GM12878 (cell line): ENCODE results near the gene XPNPEP3. TPM values are rescaled to one million over a fixed set of nuclear protein-coding genes. Genes with fewer than 3 reads are reported as not detected.

ENCODE experiments used
- CBX3 ChIP-seq: fragments of 200-600 bp; sonication (generic); IDR thresholded peaks from 2 replicates; pipeline ENCODE4 v1.6.1; 2016; ENCODE audit warnings: low read depth, borderline replicate concordance
- CHD4 ChIP-seq: fragments of 200-600 bp; sonication (generic); IDR thresholded peaks from 2 replicates; pipeline ENCODE4 v1.6.1; 2016; ENCODE audit warnings: mild to moderate bottlenecking
- JUND ChIP-seq: IDR thresholded peaks from 2 replicates; pipeline ENCODE4 v1.6.1; 2012; ENCODE audit warnings: low read depth, mild to moderate bottlenecking, low read length, improper control_type of control experiment, moderate library complexity
- MEF2A ChIP-seq: IDR thresholded peaks from 2 replicates; pipeline ENCODE4 v1.6.1; 2011; ENCODE audit warnings: low read depth, mild to moderate bottlenecking, low read length, moderate library complexity; ENCODE audit not compliant: insufficient read depth
- MXI1 ChIP-seq: fragments of 150-350 bp; IDR thresholded peaks from 2 replicates; pipeline ENCODE4 v1.6.1; 2011; ENCODE audit warnings: low read depth, mild to moderate bottlenecking, inconsistent platforms, low read length, improper control_type of control experiment
- PAX8 ChIP-seq: fragments of 450-650 bp; IDR thresholded peaks from 2 replicates; pipeline ENCODE4 v1.6.1; 2017; ENCODE audit warnings: mild to moderate bottlenecking, moderate library complexity
- RAD51 ChIP-seq: fragments of 450-650 bp; IDR thresholded peaks from 2 replicates; pipeline ENCODE4 v1.6.1; 2016; ENCODE audit warnings: moderate library complexity, mild to moderate bottlenecking, inconsistent platforms
- RBBP5 ChIP-seq: fragments of 200-600 bp; sonication (generic); conservative IDR thresholded peaks from 2 replicates; pipeline ENCODE4 v1.6.1; 2016
- RCOR1 ChIP-seq: conservative IDR thresholded peaks from 2 replicates; pipeline ENCODE4 v1.6.1; 2012; ENCODE audit warnings: low read depth, low read length, improper control_type of control experiment
- SIX5 ChIP-seq: IDR thresholded peaks from 2 replicates; pipeline ENCODE4 v1.6.1; 2011; ENCODE audit warnings: mild to moderate bottlenecking, low read depth, low read length, moderate library complexity; ENCODE audit not compliant: severe bottlenecking
- SPI1 ChIP-seq: IDR thresholded peaks from 2 replicates; pipeline ENCODE4 v1.6.1; 2011; ENCODE audit warnings: low read depth, mild to moderate bottlenecking, low read length, moderate library complexity, borderline replicate concordance; ENCODE audit not compliant: insufficient read depth
- SREBF1 ChIP-seq: IDR thresholded peaks from 2 replicates; pipeline ENCODE4 v1.6.1; 2012; ENCODE audit warnings: mild to moderate bottlenecking, low read length
- YBX1 ChIP-seq: fragments of 450-650 bp; IDR thresholded peaks from 2 replicates; pipeline ENCODE4 v1.6.1; 2016; ENCODE audit warnings: antibody characterized with exemption
- ZNF592 ChIP-seq: fragments of 450-650 bp; IDR thresholded peaks from 2 replicates; pipeline ENCODE4 v1.6.1; 2017; ENCODE audit warnings: mild to moderate bottlenecking, moderate library complexity
- polyA plus RNA-seq, 11 experiments: library from polyadenylated mRNA; depleted of rRNA in 4 of 11; unstranded in 6 of 11; stranded (reverse) in 5 of 11; fragments of >200 nt; fragmentation: Nextera tagmentation in 4 of 11; fragmentation: Illumina TruSeq in 1 of 11; extraction: Ambion mirVana in 4 of 11; extraction: Trizol in 1 of 11; gene quantifications; 1 replicate in 1 of 11; 2 replicates in 10 of 11; pipeline versions ENCODE4 v1.2.1 to v1.2.3, GENCODE V29; 2011 to 2016; ENCODE audit warnings: inconsistent platforms in 2 of 11, missing spikeins in 2 of 11, low read depth in 1 of 11
- total RNA-seq, 4 experiments: library from RNA; depleted of rRNA in 3 of 4; stranded (reverse); fragments of >200 nt in 3 of 4; fragmentation: Illumina TruSeq in 1 of 4; extraction: Trizol in 1 of 4; gene quantifications; 2 replicates each; pipeline versions ENCODE4 v1.2.1 to v1.2.3, GENCODE V29; 2013 to 2021
- TF ChIP-seq, protein P1 (sequence below): IDR thresholded peaks from 2 replicates; pipeline ENCODE4 v1.6.1; 2011; ENCODE audit warnings: low read depth, low read length, improper control_type of control experiment, borderline replicate concordance
- TF ChIP-seq, protein P2 (sequence below): fragments of 450-650 bp; formaldehyde crosslinking; IDR thresholded peaks from 2 replicates; pipeline ENCODE4 v1.4.0; 2020; ENCODE audit warnings: mild to moderate bottlenecking, moderate library complexity
- TF ChIP-seq, protein P3 (sequence below): fragments of 450-650 bp; IDR thresholded peaks from 2 replicates; pipeline ENCODE4 v1.6.1; 2014; ENCODE audit warnings: mild to moderate bottlenecking
- TF ChIP-seq, protein P4 (sequence below): fragments of 450-650 bp; IDR thresholded peaks from 2 replicates; pipeline ENCODE4 v1.6.1; 2016; ENCODE audit warnings: mild to moderate bottlenecking

Gene XPNPEP3
- total and polyA plus RNA-seq, 10 of the 15 experiments (the other 5 are each of a cell fraction or from before 2014, with no cell fraction given): 6.7 to 19.9 (median 11.7) TPM

DNA sequence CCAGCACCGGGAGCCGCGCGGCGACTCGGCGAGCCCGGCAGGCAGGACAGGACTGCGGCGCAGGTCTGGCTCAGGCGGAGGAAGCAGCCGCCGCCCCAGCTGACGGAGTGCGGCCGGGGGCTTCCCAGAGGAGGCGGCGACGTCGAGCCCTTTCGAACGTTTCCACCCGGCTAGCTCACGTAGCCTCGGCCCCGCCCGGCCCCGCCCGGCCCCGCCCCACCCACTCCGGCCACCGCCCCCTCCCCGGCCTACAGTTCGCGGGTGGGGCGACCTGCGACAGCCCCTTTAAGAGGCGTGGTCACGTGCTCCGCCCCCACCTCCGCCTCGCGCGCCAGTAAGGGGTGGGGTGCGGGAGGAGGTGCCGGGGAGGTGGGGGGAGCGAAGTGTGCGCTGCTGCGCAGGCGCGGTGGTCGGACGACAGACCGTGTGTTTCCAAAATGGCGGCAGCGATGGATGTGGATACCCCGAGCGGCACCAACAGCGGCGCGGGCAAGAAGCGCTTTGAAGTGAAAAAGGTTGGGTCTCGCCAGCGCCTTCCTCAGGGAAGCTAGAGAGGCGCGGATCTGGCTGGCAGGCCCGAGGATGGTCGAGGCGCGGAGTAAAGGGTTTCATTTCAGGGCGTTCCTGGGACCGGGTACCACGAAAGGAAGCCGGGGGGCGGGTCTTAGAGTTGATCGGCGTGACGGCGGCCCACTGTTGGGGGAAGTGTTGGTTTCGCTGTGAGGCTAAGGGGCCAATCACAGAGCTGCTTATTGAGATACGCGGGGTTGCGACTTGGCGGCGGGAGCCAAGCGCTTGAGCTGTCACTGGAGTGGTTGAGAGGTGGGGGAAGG, 94.2 kb downstream of the XPNPEP3 start, which contains the start of gene RBX1 (continued):
- no peak for TF ChIP-seq ZNF592
- TF ChIP-seq SREBF1: no peak
- TF ChIP-seq MXI1: peak; percentile 18; the same call in 1 of the 2 replicates
- peak; percentile 31 for TF ChIP-seq SIX5
- TF ChIP-seq YBX1: no peak
- TF ChIP-seq MEF2A: 0 out of 2 replicates have a peak, but pooled peaks have one; percentile 4
- TF ChIP-seq SPI1: no peak
- TF ChIP-seq RCOR1: no peak; the same call in 1 of the 2 replicates
- TF ChIP-seq, protein P1, sequence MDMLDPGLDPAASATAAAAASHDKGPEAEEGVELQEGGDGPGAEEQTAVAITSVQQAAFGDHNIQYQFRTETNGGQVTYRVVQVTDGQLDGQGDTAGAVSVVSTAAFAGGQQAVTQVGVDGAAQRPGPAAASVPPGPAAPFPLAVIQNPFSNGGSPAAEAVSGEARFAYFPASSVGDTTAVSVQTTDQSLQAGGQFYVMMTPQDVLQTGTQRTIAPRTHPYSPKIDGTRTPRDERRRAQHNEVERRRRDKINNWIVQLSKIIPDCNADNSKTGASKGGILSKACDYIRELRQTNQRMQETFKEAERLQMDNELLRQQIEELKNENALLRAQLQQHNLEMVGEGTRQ: peak; percentile 65
- TF ChIP-seq, protein P2, sequence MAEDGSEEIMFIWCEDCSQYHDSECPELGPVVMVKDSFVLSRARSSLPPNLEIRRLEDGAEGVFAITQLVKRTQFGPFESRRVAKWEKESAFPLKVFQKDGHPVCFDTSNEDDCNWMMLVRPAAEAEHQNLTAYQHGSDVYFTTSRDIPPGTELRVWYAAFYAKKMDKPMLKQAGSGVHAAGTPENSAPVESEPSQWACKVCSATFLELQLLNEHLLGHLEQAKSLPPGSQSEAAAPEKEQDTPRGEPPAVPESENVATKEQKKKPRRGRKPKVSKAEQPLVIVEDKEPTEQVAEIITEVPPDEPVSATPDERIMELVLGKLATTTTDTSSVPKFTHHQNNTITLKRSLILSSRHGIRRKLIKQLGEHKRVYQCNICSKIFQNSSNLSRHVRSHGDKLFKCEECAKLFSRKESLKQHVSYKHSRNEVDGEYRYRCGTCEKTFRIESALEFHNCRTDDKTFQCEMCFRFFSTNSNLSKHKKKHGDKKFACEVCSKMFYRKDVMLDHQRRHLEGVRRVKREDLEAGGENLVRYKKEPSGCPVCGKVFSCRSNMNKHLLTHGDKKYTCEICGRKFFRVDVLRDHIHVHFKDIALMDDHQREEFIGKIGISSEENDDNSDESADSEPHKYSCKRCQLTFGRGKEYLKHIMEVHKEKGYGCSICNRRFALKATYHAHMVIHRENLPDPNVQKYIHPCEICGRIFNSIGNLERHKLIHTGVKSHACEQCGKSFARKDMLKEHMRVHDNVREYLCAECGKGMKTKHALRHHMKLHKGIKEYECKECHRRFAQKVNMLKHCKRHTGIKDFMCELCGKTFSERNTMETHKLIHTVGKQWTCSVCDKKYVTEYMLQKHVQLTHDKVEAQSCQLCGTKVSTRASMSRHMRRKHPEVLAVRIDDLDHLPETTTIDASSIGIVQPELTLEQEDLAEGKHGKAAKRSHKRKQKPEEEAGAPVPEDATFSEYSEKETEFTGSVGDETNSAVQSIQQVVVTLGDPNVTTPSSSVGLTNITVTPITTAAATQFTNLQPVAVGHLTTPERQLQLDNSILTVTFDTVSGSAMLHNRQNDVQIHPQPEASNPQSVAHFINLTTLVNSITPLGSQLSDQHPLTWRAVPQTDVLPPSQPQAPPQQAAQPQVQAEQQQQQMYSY (CRISPR knock-in tag): no peak
- TF ChIP-seq, protein P3, sequence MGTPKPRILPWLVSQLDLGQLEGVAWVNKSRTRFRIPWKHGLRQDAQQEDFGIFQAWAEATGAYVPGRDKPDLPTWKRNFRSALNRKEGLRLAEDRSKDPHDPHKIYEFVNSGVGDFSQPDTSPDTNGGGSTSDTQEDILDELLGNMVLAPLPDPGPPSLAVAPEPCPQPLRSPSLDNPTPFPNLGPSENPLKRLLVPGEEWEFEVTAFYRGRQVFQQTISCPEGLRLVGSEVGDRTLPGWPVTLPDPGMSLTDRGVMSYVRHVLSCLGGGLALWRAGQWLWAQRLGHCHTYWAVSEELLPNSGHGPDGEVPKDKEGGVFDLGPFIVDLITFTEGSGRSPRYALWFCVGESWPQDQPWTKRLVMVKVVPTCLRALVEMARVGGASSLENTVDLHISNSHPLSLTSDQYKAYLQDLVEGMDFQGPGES: peak; percentile 82; the same call in 1 of the 2 replicates
- TF ChIP-seq, protein P4, sequence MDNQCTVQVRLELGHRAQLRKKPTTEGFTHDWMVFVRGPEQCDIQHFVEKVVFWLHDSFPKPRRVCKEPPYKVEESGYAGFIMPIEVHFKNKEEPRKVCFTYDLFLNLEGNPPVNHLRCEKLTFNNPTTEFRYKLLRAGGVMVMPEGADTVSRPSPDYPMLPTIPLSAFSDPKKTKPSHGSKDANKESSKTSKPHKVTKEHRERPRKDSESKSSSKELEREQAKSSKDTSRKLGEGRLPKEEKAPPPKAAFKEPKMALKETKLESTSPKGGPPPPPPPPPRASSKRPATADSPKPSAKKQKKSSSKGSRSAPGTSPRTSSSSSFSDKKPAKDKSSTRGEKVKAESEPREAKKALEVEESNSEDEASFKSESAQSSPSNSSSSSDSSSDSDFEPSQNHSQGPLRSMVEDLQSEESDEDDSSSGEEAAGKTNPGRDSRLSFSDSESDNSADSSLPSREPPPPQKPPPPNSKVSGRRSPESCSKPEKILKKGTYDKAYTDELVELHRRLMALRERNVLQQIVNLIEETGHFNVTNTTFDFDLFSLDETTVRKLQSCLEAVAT: 0 out of 2 replicates have a peak, but pooled peaks have one; percentile 14
- TF ChIP-seq CHD4: no peak
- no peak for TF ChIP-seq PAX8
- no peak for TF ChIP-seq CBX3
- no peak for TF ChIP-seq JUND
- no peak for TF ChIP-seq RBBP5
- TF ChIP-seq RAD51: peak; percentile 85
